Neural cell (in vitro differentiated cells): ENCODE data around the gene EMILIN2. TPM values are rescaled to one million over a fixed set of nuclear protein-coding genes. Genes with fewer than 3 reads are reported as not detected.

Source experiments
- H2AFZ ChIP-seq: fragments of 200-600, 300-800 bp; sonication (generic), shearing (Covaris generic); 2 replicates; pipeline ENCODE4 v1.6.0; 2014; ENCODE audit warnings: low read depth, mild to moderate bottlenecking, antibody characterized with exemption, low read length, moderate library complexity
- H3F3A ChIP-seq: fragments of 200-600 bp; shearing (Covaris generic); 2 replicates; pipeline ENCODE4 v1.6.1; 2016; ENCODE audit warnings: mild to moderate bottlenecking, moderate library complexity, mixed read lengths, antibody characterized with exemption, low read length; ENCODE audit not compliant: insufficient read depth, poor library complexity, severe bottlenecking
- H3K27ac ChIP-seq: fragments of 200-600, 300-800 bp; sonication (generic), shearing (Covaris generic); 2 replicates; pipeline ENCODE4 v1.5.1; 2014; ENCODE audit warnings: mild to moderate bottlenecking, low read length, moderate library complexity
- H3K27me3 ChIP-seq: fragments of 300-800, 200-600 bp; sonication (generic), shearing (Covaris generic); 2 replicates; pipeline ENCODE4 v1.6.0; 2014; ENCODE audit warnings: mild to moderate bottlenecking, low read depth, low read length, moderate library complexity; ENCODE audit not compliant: insufficient read depth
- H3K36me3 ChIP-seq: fragments of 300-800, 200-600 bp; sonication (generic), shearing (Covaris generic); 2 replicates; pipeline ENCODE4 v1.5.1; 2014; ENCODE audit warnings: mild to moderate bottlenecking, antibody characterized with exemption, low read length, moderate library complexity; ENCODE audit not compliant: insufficient read depth
- H3K4me2 ChIP-seq: fragments of 300-800, 200-600 bp; sonication (generic), shearing (Covaris generic); 2 replicates; pipeline ENCODE4 v1.6.0; 2014; ENCODE audit warnings: mild to moderate bottlenecking, low read length
- H3K4me3 ChIP-seq: fragments of 300-800, 200-600 bp; sonication (generic), shearing (Covaris generic); 2 replicates; pipeline ENCODE4 v1.5.1; 2014; ENCODE audit warnings: mild to moderate bottlenecking, low read length, moderate library complexity
- H3K79me2 ChIP-seq: fragments of 200-600 bp; shearing (Covaris generic); replicated peaks from 2 replicates; pipeline ENCODE4 v1.6.0; 2014; ENCODE audit warnings: mild to moderate bottlenecking, low read length, moderate library complexity; ENCODE audit not compliant: insufficient read depth
- H3K9ac ChIP-seq: fragments of 300-800, 200-600 bp; sonication (generic), shearing (Covaris generic); 2 replicates; pipeline ENCODE4 v1.6.1; 2016; ENCODE audit warnings: mild to moderate bottlenecking, low read length, mixed read lengths
- H3K9me2 ChIP-seq: fragments of 200-600 bp; shearing (Covaris generic); 2 replicates; pipeline ENCODE4 v1.6.1; 2016; ENCODE audit warnings: mild to moderate bottlenecking, low read length, mixed read lengths; ENCODE audit not compliant: insufficient read depth
- H3K9me3 ChIP-seq: fragments of 200-600, 300-800 bp; sonication (generic), shearing (Covaris generic); 2 replicates; pipeline ENCODE4 v1.6.1; 2016; ENCODE audit warnings: mild to moderate bottlenecking, mixed run types, low read length, moderate library complexity, mixed read lengths
- H4K20me1 ChIP-seq: fragments of 200-600 bp; shearing (Covaris generic); 2 replicates; pipeline ENCODE4 v1.6.1; 2016; ENCODE audit warnings: mild to moderate bottlenecking, mixed run types; ENCODE audit not compliant: insufficient read depth
- CTCF ChIP-seq: fragments of 450-650 bp; IDR thresholded peaks from 2 replicates; pipeline ENCODE4 v1.5.1; 2014; ENCODE audit warnings: antibody characterized with exemption, mild to moderate bottlenecking, moderate library complexity; ENCODE audit not compliant: poor library complexity, severe bottlenecking
- EP300 ChIP-seq: fragments of 450-650 bp; conservative IDR thresholded peaks from 2 replicates; pipeline ENCODE4 v1.6.1; 2014; ENCODE audit warnings: antibody characterized with exemption, mild to moderate bottlenecking, moderate library complexity; ENCODE audit not compliant: poor library complexity, severe bottlenecking
- EZH2 ChIP-seq: fragments of 200-600, 300-800 bp; shearing (Covaris generic), sonication (generic); IDR thresholded peaks from 2 replicates; pipeline ENCODE4 v1.6.1; 2014; ENCODE audit warnings: antibody characterized with exemption, low read length, borderline replicate concordance, mild to moderate bottlenecking; ENCODE audit not compliant: insufficient read depth, poor library complexity, severe bottlenecking
- MXI1 ChIP-seq: fragments of 450-650 bp; conservative IDR thresholded peaks from 2 replicates; pipeline ENCODE4 v1.6.1; 2014; ENCODE audit warnings: antibody characterized with exemption, mild to moderate bottlenecking; ENCODE audit not compliant: poor library complexity, severe bottlenecking
- POLR2AphosphoS5 ChIP-seq: IDR thresholded peaks from 2 replicates; pipeline ENCODE4 v1.6.1; 2012
- RAD21 ChIP-seq: fragments of 450-650 bp; conservative IDR thresholded peaks from 2 replicates; pipeline ENCODE4 v1.6.1; 2014; ENCODE audit warnings: antibody characterized with exemption, mild to moderate bottlenecking, moderate library complexity
- REST ChIP-seq: IDR thresholded peaks from 2 replicates; pipeline ENCODE4 v1.6.1; 2012; ENCODE audit warnings: borderline replicate concordance
- SMC3 ChIP-seq: fragments of 450-650 bp; conservative IDR thresholded peaks from 2 replicates; pipeline ENCODE4 v1.6.1; 2014; ENCODE audit warnings: antibody characterized with exemption, mild to moderate bottlenecking, moderate library complexity; ENCODE audit not compliant: poor library complexity
- TAF1 ChIP-seq: IDR thresholded peaks from 2 replicates; pipeline ENCODE4 v1.6.1; 2012; ENCODE audit warnings: low read depth
- polyA plus RNA-seq: library from polyadenylated mRNA; depleted of rRNA; stranded (reverse); fragments of >200 nt; gene quantifications from 2 replicates; pipeline ENCODE4 v1.2.3, GENCODE V29; 2014

Gene EMILIN2
- polyA plus RNA-seq, 1 donor from 2014 or later = not detected

GRCh38 chr18:2874765-2875164 is 28.0 kb downstream of the EMILIN2 start:
- H3K79me2 ChIP-seq = no peaks in the 10 kb centered on the region
- H2AFZ ChIP-seq = no peak overlapping the region
- no peaks in the 10 kb centered on the region for H3F3A ChIP-seq
- no peak overlapping the region for H3K4me3 ChIP-seq
- TF ChIP-seq TAF1 = no peak
- no peak for TF ChIP-seq SMC3
- no peak for TF ChIP-seq EP300
- no peak for TF ChIP-seq CTCF
- no peak for TF ChIP-seq RAD21
- no peak for TF ChIP-seq MXI1
- H3K36me3 ChIP-seq = no peaks in the 10 kb centered on the region
- H4K20me1 ChIP-seq = no peaks in the 10 kb centered on the region
- no peaks in the 10 kb centered on the region for H3K9me3 ChIP-seq
- H3K9me2 ChIP-seq = no peaks in the 10 kb centered on the region
- H3K9ac ChIP-seq = no peak overlapping the region
- H3K4me2 ChIP-seq = no peak overlapping the region
- no peaks in the 10 kb centered on the region for H3K27me3 ChIP-seq
- no peak overlapping the region for H3K27ac ChIP-seq

- no peaks in the 10 kb centered on the region for H3K36me3 ChIP-seq
- no peaks in the 10 kb centered on the region for H4K20me1 ChIP-seq
- H3F3A ChIP-seq = no peaks in the 10 kb centered on the region
- H3K27me3 ChIP-seq = no peaks in the 10 kb centered on the region
- H3K79me2 ChIP-seq = no peaks in the 10 kb centered on the region
- no peaks in the 10 kb centered on the region for H3K9me3 ChIP-seq
- H3K9ac ChIP-seq = no peak overlapping the region
- no peak overlapping the region for H3K4me3 ChIP-seq
- no peak overlapping the region for H2AFZ ChIP-seq
- no peak for TF ChIP-seq RAD21
- no peak for TF ChIP-seq EZH2
- TF ChIP-seq MXI1 = no peak
- TF ChIP-seq CTCF = no peak
- TF ChIP-seq SMC3 = no peak
- TF ChIP-seq EP300 = no peak
- TF ChIP-seq TAF1 = no peak
- TF ChIP-seq POLR2AphosphoS5 = no peak
- TF ChIP-seq REST = no peak
- H3K9me2 ChIP-seq = no peaks in the 10 kb centered on the region
- H3K27ac ChIP-seq = no peak overlapping the region
- H3K4me2 ChIP-seq = no peak overlapping the region
These were observed 32.0 kb downstream of the EMILIN2 start for GRCh38 chr18:2878656-2879330.
